Esophagus (tissue), 2 donors: Measurements from ENCODE around the gene EEF1AKMT4. TPM values are rescaled to one million over a fixed set of nuclear protein-coding genes. Genes with fewer than 3 reads are reported as not detected.

Experiments used
- H3K27ac ChIP-seq, 2 donors: one replicate each; pipeline ENCODE4 v1.5.1; 2013; ENCODE audit warnings: low read depth in 2 of 2, mild to moderate bottlenecking in 2 of 2, inconsistent platforms in 1 of 2, low read length in 1 of 2, moderate library complexity in 1 of 2
- H3K27me3 ChIP-seq, 2 donors: one replicate each; pipeline ENCODE4 v1.6.1; 2013; ENCODE audit warnings: low read length in 2 of 2, control low read depth in 1 of 2, mild to moderate bottlenecking in 1 of 2; ENCODE audit not compliant: insufficient read depth in 2 of 2, control insufficient read depth in 1 of 2
- H3K36me3 ChIP-seq, 2 donors: one replicate each; pipeline ENCODE4 v1.6.1; 2013; ENCODE audit warnings: low read length in 1 of 2; ENCODE audit not compliant: control insufficient read depth in 2 of 2, insufficient read depth in 2 of 2
- H3K4me1 ChIP-seq, 2 donors: one replicate each; pipeline ENCODE4 v1.6.1; 2013; ENCODE audit warnings: low read length in 1 of 2; ENCODE audit not compliant: control insufficient read depth in 2 of 2, insufficient read depth in 2 of 2
- H3K4me3 ChIP-seq, 2 donors: one replicate each; pipeline ENCODE4 v1.5.1; 2013; ENCODE audit warnings: low read length in 2 of 2, mild to moderate bottlenecking in 2 of 2, low read depth in 1 of 2, moderate library complexity in 1 of 2
- H3K9me3 ChIP-seq, 2 donors: one replicate each; pipeline ENCODE4 v1.6.1; 2013; ENCODE audit warnings: mild to moderate bottlenecking in 2 of 2, low read depth in 1 of 2, low read length in 1 of 2, moderate library complexity in 1 of 2; ENCODE audit not compliant: control insufficient read depth in 2 of 2, insufficient read depth in 1 of 2
- WGBS, 2 donors: extraction: QIAGEN DNeasy Blood & Tissue Kit; methylation state at CpG; one replicate each; pipeline ENCODE4 v1.1.7; 2013; 5-methylcytosine and 5-hydroxymethylcytosine counted together
- polyA plus RNA-seq, 2 donors: library from polyadenylated mRNA; stranded (reverse); fragments of 200-250 nt; gene quantifications; one replicate each; pipeline ENCODE4 v1.2.3, GENCODE V29; 2013
- donor health status: healthy with polysubstance abuse.
- donor health status: Bipolar disorder and iron deficiency.

EEF1AKMT4 gene
- 1 to 10 TPM; 3.5 to 8.6 TPM for polyA plus RNA-seq

- Histone ChIP-seq H3K4me1 (no peaks in the 10 kb centered on the region), H3K36me3 (peaks cover 5 to 11% of the 10 kb centered on the region in 2 donors), H3K9me3 (no peaks in the 10 kb centered on the region), H3K27ac (peak within 1 kb of the TSS; percentile 81 to 88), H3K4me3 (peak within 1 kb of the TSS; percentile 80 to 93), H3K27me3 (no peaks in the 10 kb centered on the region)
- 0 to 1% methylated on average over 54 of the region's 54 CpGs for WGBS, 2 donors
These were observed at the start of gene EEF1AKMT4 for GRCh38 chr3:184249412-184250166. TSS of gene EEF1AKMT4 (plus strand) at chr3:184249672. CDS start at chr3:184249695, 23 bp downstream.

- Histone ChIP-seq H3K4me3 (no peak overlapping the region), H3K27ac (no peak overlapping the region), H3K27me3 (no peaks in the 10 kb centered on the region), H3K9me3 (no peaks in the 10 kb centered on the region), H3K4me1 (no peaks in the 10 kb centered on the region), H3K36me3 (peaks cover 0 to 6% of the 10 kb centered on the region in 2 donors)
These were observed 48.6 kb upstream of the EEF1AKMT4 start for GRCh38 chr3:184200825-184201224.

- WGBS, 2 donors: 78 to 79% methylated on average over 8 of the region's 8 CpGs
- no peaks in the 10 kb centered on the region for H3K9me3 ChIP-seq
- H3K27ac ChIP-seq: no peak overlapping the region
- H3K4me3 ChIP-seq: no peak overlapping the region
- H3K27me3 ChIP-seq: no peaks in the 10 kb centered on the region
- no peaks in the 10 kb centered on the region for H3K36me3 ChIP-seq
- no peaks in the 10 kb centered on the region for H3K4me1 ChIP-seq
These were observed 45.9 kb upstream of the EEF1AKMT4 start for GRCh38 chr3:184203526-184203925.

- Histone ChIP-seq H3K27me3 (no peaks in the 10 kb centered on the region), H3K36me3 (no peaks in the 10 kb centered on the region)
These were observed 40.1 kb upstream of the EEF1AKMT4 start for GRCh38 chr3:184209146-184209923.

GRCh38 chr3:184211297-184211696, 38.2 kb upstream of the EEF1AKMT4 start:
- H3K27ac ChIP-seq: no peak overlapping the region
- WGBS, 2 donors: 75 to 81% methylated on average over 5 of the region's 5 CpGs
- H3K4me3 ChIP-seq: no peak overlapping the region
- no peaks in the 10 kb centered on the region for H3K9me3 ChIP-seq
- no peaks in the 10 kb centered on the region for H3K27me3 ChIP-seq
- no peaks in the 10 kb centered on the region for H3K4me1 ChIP-seq
- no peaks in the 10 kb centered on the region for H3K36me3 ChIP-seq

More at GRCh38 chr3:184209146-184209923, 40.1 kb upstream of the EEF1AKMT4 start:
- no peaks in the 10 kb centered on the region for H3K4me1 ChIP-seq
- no peaks in the 10 kb centered on the region for H3K9me3 ChIP-seq
- 57 to 60% methylated on average over 11 of the region's 11 CpGs for whole genome bisulfite sequencing, 2 donors
- no peak overlapping the region for H3K4me3 ChIP-seq
- H3K27ac ChIP-seq: no peak overlapping the region

- Histone ChIP-seq H3K4me1 (no peaks in the 10 kb centered on the region), H3K27me3 (no peaks in the 10 kb centered on the region), H3K36me3 (no peaks in the 10 kb centered on the region), H3K9me3 (no peaks in the 10 kb centered on the region), H3K4me3 (no peak overlapping the region), H3K27ac (no peak overlapping the region)
- WGBS, 2 donors: 76 to 77% methylated on average over 5 of the region's 5 CpGs
These were observed 37.8 kb upstream of the EEF1AKMT4 start for GRCh38 chr3:184211718-184212117.

- no peaks in the 10 kb centered on the region for H3K9me3 ChIP-seq
- WGBS, 2 donors: 49 to 53% methylated on average over 4 of the region's 4 CpGs
- no peak overlapping the region for H3K27ac ChIP-seq
- no peak overlapping the region for H3K4me3 ChIP-seq
- no peaks in the 10 kb centered on the region for H3K27me3 ChIP-seq
- H3K4me1 ChIP-seq: no peaks in the 10 kb centered on the region
- H3K36me3 ChIP-seq: no peaks in the 10 kb centered on the region
These were observed 30.7 kb upstream of the EEF1AKMT4 start for GRCh38 chr3:184218814-184219213.

- no peaks in the 10 kb centered on the region for H3K27me3 ChIP-seq
- no peaks in the 10 kb centered on the region for H3K4me1 ChIP-seq
- WGBS, 2 donors: 67 to 77% methylated on average over 3 of the region's 3 CpGs
- no peak overlapping the region for H3K4me3 ChIP-seq
- H3K36me3 ChIP-seq: no peaks in the 10 kb centered on the region
- H3K9me3 ChIP-seq: no peaks in the 10 kb centered on the region
- no peak overlapping the region for H3K27ac ChIP-seq
These were observed 27.0 kb upstream of the EEF1AKMT4 start for GRCh38 chr3:184222521-184222920.

GRCh38 chr3:184223946-184224345, 25.5 kb upstream of the EEF1AKMT4 start:
- no peak overlapping the region for H3K27ac ChIP-seq
- H3K9me3 ChIP-seq: no peaks in the 10 kb centered on the region
- no peaks in the 10 kb centered on the region for H3K27me3 ChIP-seq
- no peaks in the 10 kb centered on the region for H3K36me3 ChIP-seq
- no peaks in the 10 kb centered on the region for H3K4me1 ChIP-seq
- 75 to 83% methylated on average over 3 of the region's 3 CpGs for WGBS, 2 donors
- H3K4me3 ChIP-seq: no peak overlapping the region
